ENCODE results near the gene LUZP2.
"Not testable (repeated sequence)": the region's sequence is repeated elsewhere in the genome, so short reads cannot be mapped to it uniquely, and the experiment has no call there.

Gene LUZP2

GRCh38 chr11:24820541-24820940, 323.7 kb downstream of the LUZP2 start:
- DNase-seq (ENCODE audit: low spot score) = no peak

- no peak for DNase-seq (ENCODE audit: low spot score)
Measured at GRCh38 chr11:24828938-24829605, 332.2 kb downstream of the LUZP2 start.

GRCh38 chr11:24833573-24833972, 336.7 kb downstream of the LUZP2 start:
- no peak for DNase-seq (ENCODE audit: low spot score)

GRCh38 chr11:24837112-24837511, 340.3 kb downstream of the LUZP2 start:
- no peak for DNase-seq (ENCODE audit: low spot score)

GRCh38 chr11:24842308-24842707, 345.5 kb downstream of the LUZP2 start:
- DNase-seq (ENCODE audit: low spot score) = no peak

GRCh38 chr11:24844406-24844805, 347.6 kb downstream of the LUZP2 start:
- DNase-seq (ENCODE audit: low spot score) = no peak

GRCh38 chr11:24848857-24849256, 352.0 kb downstream of the LUZP2 start:
- no peak for DNase-seq (ENCODE audit: low spot score)

GRCh38 chr11:24855951-24856350, 359.1 kb downstream of the LUZP2 start:
- no peak for DNase-seq (ENCODE audit: low spot score)

- DNase-seq (ENCODE audit: low spot score) = no peak
Measured at GRCh38 chr11:24859801-24860300, 363.0 kb downstream of the LUZP2 start.

- no peak for DNase-seq (ENCODE audit: low spot score)
Measured at GRCh38 chr11:24861440-24861839, 364.6 kb downstream of the LUZP2 start.

- no peak for DNase-seq (ENCODE audit: low spot score)
Measured at GRCh38 chr11:24866743-24867142, 369.9 kb downstream of the LUZP2 start.

GRCh38 chr11:24870048-24870447, 373.2 kb downstream of the LUZP2 start:
- no peak for DNase-seq (ENCODE audit: low spot score)

- DNase-seq (ENCODE audit: low spot score) = no peak
Measured at GRCh38 chr11:24872186-24872585, 375.3 kb downstream of the LUZP2 start.

- no peak for DNase-seq (ENCODE audit: low spot score)
Measured at GRCh38 chr11:24872651-24873311, 375.9 kb downstream of the LUZP2 start.

- no peak for DNase-seq (ENCODE audit: low spot score)
Measured at GRCh38 chr11:24880962-24881361, 384.1 kb downstream of the LUZP2 start.

GRCh38 chr11:24885580-24886173, 388.8 kb downstream of the LUZP2 start:
- no peak for DNase-seq (ENCODE audit: low spot score)

- no peak for DNase-seq (ENCODE audit: low spot score)
Measured at GRCh38 chr11:24886880-24887619, 390.2 kb downstream of the LUZP2 start.

- no peak for DNase-seq (ENCODE audit: low spot score)
Measured at GRCh38 chr11:24890426-24890825, 393.6 kb downstream of the LUZP2 start.

GRCh38 chr11:24891845-24892492, 395.1 kb downstream of the LUZP2 start:
- not testable (repeated sequence) for DNase-seq (ENCODE audit: low spot score)

GRCh38 chr11:24896118-24896835, 399.4 kb downstream of the LUZP2 start:
- no peak for DNase-seq (ENCODE audit: low spot score)

- no peak for DNase-seq (ENCODE audit: low spot score)
Measured at GRCh38 chr11:24900514-24900913, 403.7 kb downstream of the LUZP2 start.

Data from GM03348 (cell line).